ENCODE measurements around the gene LANCL3. TPM values are rescaled to one million over a fixed set of nuclear protein-coding genes. Genes with fewer than 3 reads are reported as not detected.

Gene LANCL3
- total and polyA plus RNA-seq, 5 donors, result 0.11 to 0.59 (median 0.28) TPM

GRCh38 chrX:37658343-37659030 is 87.0 kb downstream of the LANCL3 start:
- DNase-seq, result no peak
- ATAC-seq, result no peak
- Histone ChIP-seq H3K9me3 (ENCODE audit: control insufficient read depth, low read length) (no peaks in the 10 kb centered on the region), H3K27ac (ENCODE audit: low read length) (no peak overlapping the region), H3K4me3 (ENCODE audit: low read length) (no peak overlapping the region), H3K4me1 (ENCODE audit: control insufficient read depth, insufficient read depth, low read length) (no peaks in the 10 kb centered on the region), H3K27me3 (ENCODE audit: control insufficient read depth, insufficient read depth) (no peaks in the 10 kb centered on the region)
- 75% methylated on average over 4 of the region's 4 CpGs for WGBS
- intact Hi-C loops (cut with DNase I), result no loop called here

GRCh38 chrX:37659047-37659446 is 87.6 kb downstream of the LANCL3 start:
- Histone ChIP-seq H3K4me1 (ENCODE audit: control insufficient read depth, insufficient read depth, low read length) (no peaks in the 10 kb centered on the region), H3K9me3 (ENCODE audit: control insufficient read depth, low read length) (no peaks in the 10 kb centered on the region), H3K4me3 (ENCODE audit: low read length) (no peak overlapping the region), H3K27me3 (ENCODE audit: control insufficient read depth, insufficient read depth) (no peaks in the 10 kb centered on the region), H3K27ac (ENCODE audit: low read length) (no peak overlapping the region)
- DNase-seq (no peak), ATAC-seq (no peak)
- intact Hi-C loops (cut with DNase I), result no loop called here
- WGBS, result 81% methylated on average over 1 of the region's 1 CpG

DNA sequence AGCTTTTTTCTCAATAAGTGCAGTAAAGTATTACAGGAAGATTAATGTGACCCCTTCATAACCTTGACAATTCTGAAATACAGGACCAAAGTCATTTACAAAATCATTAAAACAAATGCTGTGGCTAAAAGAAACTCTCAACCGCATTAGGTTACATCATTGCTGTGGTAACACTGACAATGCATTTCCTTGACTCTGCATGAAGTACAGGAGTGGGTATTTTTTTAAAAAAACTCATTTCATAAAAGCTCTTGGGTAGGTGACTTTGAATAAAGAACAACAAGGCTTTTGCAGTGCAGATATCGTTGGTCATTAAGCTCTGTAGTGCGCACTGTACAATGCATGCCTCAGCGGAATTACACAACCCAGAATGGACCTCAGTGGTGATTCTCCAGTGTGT is 90.7 kb downstream of the LANCL3 start:
- WGBS, result 92% methylated on average over 4 of the region's 4 CpGs
- ATAC-seq, result no peak
- no peak overlapping the region for H3K4me3 ChIP-seq (ENCODE audit: low read length)
- H3K27me3 ChIP-seq (ENCODE audit: control insufficient read depth, insufficient read depth), result no peaks in the 10 kb centered on the region
- no peaks in the 10 kb centered on the region for H3K9me3 ChIP-seq (ENCODE audit: control insufficient read depth, low read length)
- intact Hi-C loops (cut with DNase I), result no loop called here
- DNase-seq, result no peak
- H3K4me1 ChIP-seq (ENCODE audit: control insufficient read depth, insufficient read depth, low read length), result no peaks in the 10 kb centered on the region
- no peak overlapping the region for H3K27ac ChIP-seq (ENCODE audit: low read length)

DNA sequence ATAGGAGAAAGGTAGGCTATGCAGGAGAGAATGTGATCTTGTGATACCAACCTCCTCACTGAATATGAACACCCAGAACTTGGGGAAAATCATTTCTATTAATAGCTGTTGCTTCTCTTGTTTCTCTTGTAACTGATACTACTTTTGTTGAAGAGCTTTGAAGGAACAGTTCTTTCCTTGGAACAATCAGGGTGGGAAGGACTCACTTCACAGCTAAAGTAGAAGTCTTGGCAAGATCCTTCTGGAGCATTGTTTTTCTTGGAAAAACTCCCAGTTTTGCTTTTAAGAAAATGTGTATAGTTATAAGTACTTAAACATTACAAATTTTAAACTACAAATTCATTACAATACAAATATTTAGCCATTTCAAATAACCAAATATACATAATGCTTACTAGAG is 95.1 kb downstream of the LANCL3 start:
- ATAC-seq (no peak), DNase-seq (no peak)
- H3K4me1 ChIP-seq (ENCODE audit: control insufficient read depth, insufficient read depth, low read length), result no peaks in the 10 kb centered on the region
- H3K27ac ChIP-seq (ENCODE audit: low read length), result no peak overlapping the region
- no peaks in the 10 kb centered on the region for H3K27me3 ChIP-seq (ENCODE audit: control insufficient read depth, insufficient read depth)
- H3K9me3 ChIP-seq (ENCODE audit: control insufficient read depth, low read length), result no peaks in the 10 kb centered on the region
- H3K4me3 ChIP-seq (ENCODE audit: low read length), result no peak overlapping the region
- intact Hi-C loops (cut with DNase I), result no loop called here

GRCh38 chrX:37667141-37667540 is 95.7 kb downstream of the LANCL3 start:
- intact Hi-C loops (cut with DNase I), result no loop called here
- Histone ChIP-seq H3K9me3 (ENCODE audit: control insufficient read depth, low read length) (no peaks in the 10 kb centered on the region), H3K27ac (ENCODE audit: low read length) (no peak overlapping the region), H3K27me3 (ENCODE audit: control insufficient read depth, insufficient read depth) (no peaks in the 10 kb centered on the region), H3K4me3 (ENCODE audit: low read length) (no peak overlapping the region), H3K4me1 (ENCODE audit: control insufficient read depth, insufficient read depth, low read length) (no peaks in the 10 kb centered on the region)
- DNase-seq (no peak), ATAC-seq (no peak)
- WGBS, result 88% methylated on average over 6 of the region's 6 CpGs

DNA sequence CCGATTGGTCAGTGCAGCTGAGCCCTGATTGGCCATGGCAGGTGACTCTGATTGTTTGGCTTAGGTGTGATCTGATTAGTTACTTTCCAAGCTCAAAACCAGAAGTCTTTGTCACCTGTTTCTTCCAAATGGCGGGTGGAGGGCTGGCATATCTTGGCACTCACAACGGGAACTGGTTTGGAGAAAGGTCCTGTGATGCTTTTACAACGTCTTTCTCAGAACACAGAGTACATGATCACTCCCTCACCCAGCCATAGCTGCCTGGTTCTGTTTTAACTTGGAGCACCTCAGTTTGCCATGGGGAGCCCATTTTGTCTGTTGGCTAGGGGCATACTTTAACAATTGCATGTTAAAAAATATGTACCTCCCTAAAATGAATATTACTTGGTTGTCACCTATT is 101.1 kb downstream of the LANCL3 start:
- Histone ChIP-seq H3K9me3 (ENCODE audit: control insufficient read depth, low read length) (no peaks in the 10 kb centered on the region), H3K27me3 (ENCODE audit: control insufficient read depth, insufficient read depth) (no peaks in the 10 kb centered on the region), H3K27ac (ENCODE audit: low read length) (no peak overlapping the region), H3K4me1 (ENCODE audit: control insufficient read depth, insufficient read depth, low read length) (no peaks in the 10 kb centered on the region), H3K4me3 (ENCODE audit: low read length) (no peak overlapping the region)
- intact Hi-C loops (cut with DNase I), result no loop called here
- 82% methylated on average over 4 of the region's 4 CpGs for WGBS
- DNase-seq (no peak), ATAC-seq (no peak)

DNA sequence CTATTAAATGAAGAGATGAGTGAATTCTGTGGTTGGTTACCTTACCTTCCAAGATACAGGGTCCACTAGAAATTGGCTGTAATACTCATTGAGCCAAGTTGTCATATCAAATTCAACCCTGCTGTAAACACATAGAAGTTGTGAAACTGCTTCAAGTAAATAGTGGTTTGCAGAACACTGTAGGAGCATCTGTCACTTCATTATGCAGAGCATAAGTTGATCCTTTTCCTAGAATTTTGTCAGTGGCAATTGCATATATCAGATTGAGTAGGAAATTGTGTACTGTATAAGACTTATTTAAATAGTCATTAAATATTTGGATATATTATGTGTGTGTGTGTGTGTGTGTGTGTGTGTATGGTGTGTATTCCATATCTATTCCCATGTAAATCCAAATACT is 105.3 kb downstream of the LANCL3 start:
- ATAC-seq (no peak), DNase-seq (no peak)
- Histone ChIP-seq H3K27ac (ENCODE audit: low read length) (no peak overlapping the region), H3K4me3 (ENCODE audit: low read length) (no peak overlapping the region), H3K27me3 (ENCODE audit: control insufficient read depth, insufficient read depth) (no peaks in the 10 kb centered on the region), H3K9me3 (ENCODE audit: control insufficient read depth, low read length) (no peaks in the 10 kb centered on the region), H3K4me1 (ENCODE audit: control insufficient read depth, insufficient read depth, low read length) (no peaks in the 10 kb centered on the region)
- intact Hi-C loops (cut with DNase I), result no loop called here

GRCh38 chrX:37677243-37677642 is 105.8 kb downstream of the LANCL3 start:
- no peak for ATAC-seq
- 77% methylated on average over 1 of the region's 1 CpG for WGBS
- no peak overlapping the region for H3K4me3 ChIP-seq (ENCODE audit: low read length)
- no peaks in the 10 kb centered on the region for H3K27me3 ChIP-seq (ENCODE audit: control insufficient read depth, insufficient read depth)
- intact Hi-C loops (cut with DNase I), result no loop called here
- no peak for DNase-seq
- H3K9me3 ChIP-seq (ENCODE audit: control insufficient read depth, low read length), result no peaks in the 10 kb centered on the region
- no peaks in the 10 kb centered on the region for H3K4me1 ChIP-seq (ENCODE audit: control insufficient read depth, insufficient read depth, low read length)
- H3K27ac ChIP-seq (ENCODE audit: low read length), result no peak overlapping the region

DNA sequence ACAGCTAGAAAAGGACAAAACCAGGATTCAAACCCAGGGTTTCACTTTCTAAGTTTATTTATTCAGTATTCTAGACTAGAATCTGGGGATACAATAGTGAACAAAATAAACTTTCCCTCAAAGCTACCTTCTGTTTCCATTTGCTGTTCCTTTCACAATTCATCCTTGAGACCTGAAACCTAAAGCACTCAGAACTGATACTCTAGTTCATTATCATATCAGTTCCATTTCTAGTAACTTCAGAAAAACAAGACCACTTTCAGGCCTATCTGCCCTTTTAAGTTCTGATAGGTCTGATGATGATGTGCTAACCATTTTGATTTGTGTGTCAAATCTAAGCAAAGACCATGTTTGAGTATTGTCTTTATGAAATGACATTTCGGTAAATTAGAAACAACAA is 106.3 kb downstream of the LANCL3 start:
- intact Hi-C loops (cut with DNase I), result no loop called here
- Histone ChIP-seq H3K4me1 (ENCODE audit: control insufficient read depth, insufficient read depth, low read length) (no peaks in the 10 kb centered on the region), H3K27ac (ENCODE audit: low read length) (no peak overlapping the region), H3K27me3 (ENCODE audit: control insufficient read depth, insufficient read depth) (no peaks in the 10 kb centered on the region), H3K4me3 (ENCODE audit: low read length) (no peak overlapping the region), H3K9me3 (ENCODE audit: control insufficient read depth, low read length) (no peaks in the 10 kb centered on the region)
- 100% methylated on average over 1 of the region's 1 CpG for WGBS
- ATAC-seq (no peak), DNase-seq (no peak)

DNA sequence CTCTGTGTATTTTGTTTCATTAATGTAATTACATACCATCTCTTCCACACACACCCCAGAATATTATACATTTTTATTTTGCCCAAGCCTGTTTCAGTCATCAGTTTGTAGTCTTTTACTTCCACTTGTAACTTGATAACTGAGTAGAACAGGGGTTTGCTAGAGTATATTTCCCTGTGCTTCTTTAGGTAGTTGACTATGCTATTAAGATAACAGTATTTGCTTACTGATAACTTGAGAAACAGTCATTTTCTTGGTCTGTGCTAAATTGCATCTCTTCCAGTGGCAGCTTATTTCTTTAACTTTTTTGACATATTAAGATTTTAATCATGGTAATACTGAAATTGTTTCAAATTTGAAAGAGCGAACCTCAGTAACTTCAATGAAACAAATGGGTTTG is 107.1 kb downstream of the LANCL3 start:
- 92% methylated on average over 1 of the region's 1 CpG for WGBS
- intact Hi-C loops (cut with DNase I), result no loop called here
- ATAC-seq, result no peak

DNA sequence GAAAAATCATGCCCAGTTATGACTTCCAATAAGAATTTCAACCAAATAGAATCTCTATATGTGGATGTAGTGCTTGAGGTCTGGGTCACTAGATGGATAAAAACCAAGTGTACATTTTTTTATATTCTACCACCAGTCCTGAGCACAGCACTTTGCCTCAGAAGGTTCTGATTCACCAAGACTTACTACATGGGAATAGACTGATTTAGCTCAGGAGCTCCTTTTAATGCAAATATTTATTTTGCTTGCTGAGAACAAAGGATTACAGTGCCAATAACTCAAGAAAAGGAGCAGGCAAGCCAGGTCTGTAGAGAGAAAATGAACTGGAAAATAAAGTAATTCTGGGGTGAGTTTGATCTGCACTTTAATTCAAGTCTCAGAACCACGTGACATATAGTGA is 107.8 kb downstream of the LANCL3 start:
- H3K4me3 ChIP-seq (ENCODE audit: low read length), result no peak overlapping the region
- no peaks in the 10 kb centered on the region for H3K4me1 ChIP-seq (ENCODE audit: control insufficient read depth, insufficient read depth, low read length)
- no peaks in the 10 kb centered on the region for H3K27me3 ChIP-seq (ENCODE audit: control insufficient read depth, insufficient read depth)
- WGBS, result 91% methylated on average over 1 of the region's 1 CpG
- ATAC-seq, result no peak
- H3K27ac ChIP-seq (ENCODE audit: low read length), result no peak overlapping the region
- DNase-seq, result no peak
- H3K9me3 ChIP-seq (ENCODE audit: control insufficient read depth, low read length), result no peaks in the 10 kb centered on the region
- intact Hi-C loops (cut with DNase I), result no loop called here

More for the DNA sequence above, 107.1 kb downstream of the LANCL3 start:
- Histone ChIP-seq H3K9me3 (ENCODE audit: control insufficient read depth, low read length) (no peaks in the 10 kb centered on the region), H3K4me1 (ENCODE audit: control insufficient read depth, insufficient read depth, low read length) (no peaks in the 10 kb centered on the region), H3K27ac (ENCODE audit: low read length) (no peak overlapping the region), H3K27me3 (ENCODE audit: control insufficient read depth, insufficient read depth) (no peaks in the 10 kb centered on the region), H3K4me3 (ENCODE audit: low read length) (no peak overlapping the region)
- no peak for DNase-seq

GRCh38 chrX:37679888-37680287 is 108.4 kb downstream of the LANCL3 start:
- Histone ChIP-seq H3K27me3 (ENCODE audit: control insufficient read depth, insufficient read depth) (no peaks in the 10 kb centered on the region), H3K27ac (ENCODE audit: low read length) (no peak overlapping the region), H3K9me3 (ENCODE audit: control insufficient read depth, low read length) (no peaks in the 10 kb centered on the region), H3K4me3 (ENCODE audit: low read length) (no peak overlapping the region), H3K4me1 (ENCODE audit: control insufficient read depth, insufficient read depth, low read length) (no peaks in the 10 kb centered on the region)
- intact Hi-C loops (cut with DNase I), result no loop called here
- DNase-seq, result no peak
- ATAC-seq, result no peak
- 50% methylated on average over 1 of the region's 1 CpG for WGBS

Data from right cardiac atrium (tissue), 5 donors.